Measurements from ENCODE around the gene UGP2.

GRCh38 chr2:63871864-63872263 lies 30.2 kb downstream of the UGP2 start:
- TF ChIP-seq POLR2A (IDR thresholded peaks at IDR 0.05) (no peak), POLR2AphosphoS5 (IDR thresholded peaks at IDR 0.05) (no peak)

Measured in upper lobe of left lung (tissue), 4 donors.